Astrocyte (in vitro differentiated cells and primary cell): ENCODE results near the gene TVP23A. TPM values are rescaled to one million over a fixed set of nuclear protein-coding genes. Genes with fewer than 3 reads are reported as not detected.
"Not testable (repeated sequence)": the region's sequence is repeated elsewhere in the genome, so short reads cannot be mapped to it uniquely, and the experiment has no call there.

Experiments used
- DNase-seq: peaks from one replicate; pipeline ENCODE4 v3.0.0-alpha.2; 2010; ENCODE audit warnings: low read depth
- FAIRE-seq: peaks from 2 replicates; lab custom pipeline; 2011; peaks lifted over from hg19 to GRCh38; lab: Jason Lieb, UNC
- H2AFZ ChIP-seq: 2 replicates; pipeline ENCODE4 v1.6.0; 2012; ENCODE audit warnings: low read depth, low read length, inconsistent platforms
- H3K27ac ChIP-seq: 2 replicates; pipeline ENCODE4 v1.5.1; 2011; ENCODE audit warnings: low read depth, low read length, inconsistent platforms
- H3K27me3 ChIP-seq: 2 replicates; pipeline ENCODE4 v1.6.0; 2011; ENCODE audit warnings: low read length, inconsistent platforms; ENCODE audit not compliant: insufficient read depth
- H3K36me3 ChIP-seq: 2 replicates; pipeline ENCODE4 v1.5.1; 2011; ENCODE audit warnings: low read length, inconsistent platforms; ENCODE audit not compliant: insufficient read depth
- H3K4me1 ChIP-seq: 2 replicates; pipeline ENCODE4 v1.5.1; 2011; ENCODE audit warnings: low read length, inconsistent platforms; ENCODE audit not compliant: insufficient read depth
- H3K4me2 ChIP-seq: 2 replicates; pipeline ENCODE4 v1.6.0; 2012; ENCODE audit warnings: low read length, inconsistent platforms
- H3K4me3 ChIP-seq: 2 replicates; pipeline ENCODE4 v1.5.1; 2011; ENCODE audit warnings: low read depth, mild to moderate bottlenecking, low read length, inconsistent platforms; ENCODE audit not compliant: insufficient read depth
- H3K79me2 ChIP-seq: 2 replicates; pipeline ENCODE4 v1.6.0; 2012; ENCODE audit warnings: mild to moderate bottlenecking, low read length, inconsistent platforms; ENCODE audit not compliant: insufficient read depth
- H3K9ac ChIP-seq: 2 replicates; pipeline ENCODE4 v1.6.0; 2012; ENCODE audit warnings: mild to moderate bottlenecking, low read length, inconsistent platforms
- H3K9me3 ChIP-seq: 2 replicates; pipeline ENCODE4 v1.5.1; 2012; ENCODE audit warnings: low read depth, mild to moderate bottlenecking, low read length, inconsistent platforms; ENCODE audit not compliant: insufficient read depth
- H4K20me1 ChIP-seq: 2 replicates; pipeline ENCODE4 v1.6.0; 2012; ENCODE audit warnings: low read length, inconsistent platforms; ENCODE audit not compliant: insufficient read depth
- H3K27ac Mint-ChIP-seq: one replicate; pipeline ENCODE4 v1.8.0; 2021; ENCODE audit warnings: mild to moderate bottlenecking, mixed read lengths; ENCODE audit not compliant: unreplicated experiment
- H3K27me3 Mint-ChIP-seq: one replicate; pipeline ENCODE4 v1.8.0; 2021; ENCODE audit warnings: low read depth, mixed read lengths; ENCODE audit not compliant: unreplicated experiment
- H3K36me3 Mint-ChIP-seq: one replicate; pipeline ENCODE4 v1.8.0; 2021; ENCODE audit warnings: low read depth, mixed read lengths; ENCODE audit not compliant: unreplicated experiment
- H3K4me1 Mint-ChIP-seq: one replicate; pipeline ENCODE4 v1.8.0; 2021; ENCODE audit warnings: low read depth, mixed read lengths; ENCODE audit not compliant: unreplicated experiment
- H3K4me3 Mint-ChIP-seq: one replicate; pipeline ENCODE4 v1.8.0; 2021; ENCODE audit warnings: mild to moderate bottlenecking, moderate library complexity, mixed read lengths; ENCODE audit not compliant: unreplicated experiment
- H3K9me3 Mint-ChIP-seq: one replicate; pipeline ENCODE4 v1.8.0; 2021; ENCODE audit warnings: mild to moderate bottlenecking, mixed read lengths; ENCODE audit not compliant: unreplicated experiment
- CTCF ChIP-seq: IDR thresholded peaks from 2 replicates; pipeline ENCODE4 v1.5.1; 2011; ENCODE audit warnings: low read depth, mild to moderate bottlenecking, inconsistent platforms, low read length, moderate library complexity; ENCODE audit not compliant: insufficient read depth
- EZH2 ChIP-seq: IDR thresholded peaks from 2 replicates; pipeline ENCODE4 v1.6.1; 2012; ENCODE audit warnings: mild to moderate bottlenecking, low read length, inconsistent platforms; ENCODE audit not compliant: insufficient read depth
- total RNA-seq: library from RNA; stranded (reverse); gene quantifications from 2 replicates; pipeline ENCODE4 v1.2.1, GENCODE V29; 2021

TVP23A gene
- total RNA-seq, 1 donor from 2014 or later = 0.34 TPM

DNA sequence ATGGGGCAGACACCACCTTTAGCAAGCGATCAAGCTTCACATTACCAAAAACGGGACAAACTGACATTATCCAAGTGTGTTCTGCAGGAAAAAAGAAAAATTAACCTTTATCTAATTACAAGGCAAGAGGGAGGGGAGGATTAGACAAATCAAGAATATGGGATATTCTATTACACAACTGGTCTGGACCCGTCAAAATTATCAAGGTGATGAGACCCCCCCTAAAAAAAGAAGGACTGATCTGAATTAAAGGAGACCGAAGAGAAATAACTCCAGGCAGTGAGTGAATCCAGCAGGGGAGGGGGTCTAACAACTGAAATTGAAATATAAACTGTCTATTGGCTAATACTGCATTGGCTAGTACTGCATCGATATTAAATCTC is 75.4 kb downstream of the TVP23A start:
- TF ChIP-seq EZH2 = no peak
- TF ChIP-seq CTCF = no peak
- peak overlapping the region; percentile 95 for H3K4me3 Mint-ChIP-seq
- no peaks in the 10 kb centered on the region for H3K79me2 ChIP-seq
- H3K9me3 Mint-ChIP-seq = no peaks in the 10 kb centered on the region
- no peak for FAIRE-seq
- peaks cover 8% of the 10 kb centered on the region for H3K4me1 Mint-ChIP-seq
- H4K20me1 ChIP-seq = no peaks in the 10 kb centered on the region
- H3K36me3 Mint-ChIP-seq = no peaks in the 10 kb centered on the region
- no peak for DNase-seq
- peak overlapping the region; percentile 98 for H3K27ac ChIP-seq
- H3K27me3 ChIP-seq = no peaks in the 10 kb centered on the region
- peak overlapping the region; percentile 92 for H3K4me2 ChIP-seq
- H3K36me3 ChIP-seq = no peaks in the 10 kb centered on the region
- no peaks in the 10 kb centered on the region for H3K27me3 Mint-ChIP-seq
- peak overlapping the region; percentile 100 for H3K27ac Mint-ChIP-seq
- H3K9me3 ChIP-seq = no peaks in the 10 kb centered on the region
- peak overlapping the region; percentile 97 for H3K9ac ChIP-seq
- peak overlapping the region; percentile 97 for H2AFZ ChIP-seq
- H3K4me3 ChIP-seq = peak overlapping the region; percentile 72
- H3K4me1 ChIP-seq = peaks cover 16% of the 10 kb centered on the region

DNA sequence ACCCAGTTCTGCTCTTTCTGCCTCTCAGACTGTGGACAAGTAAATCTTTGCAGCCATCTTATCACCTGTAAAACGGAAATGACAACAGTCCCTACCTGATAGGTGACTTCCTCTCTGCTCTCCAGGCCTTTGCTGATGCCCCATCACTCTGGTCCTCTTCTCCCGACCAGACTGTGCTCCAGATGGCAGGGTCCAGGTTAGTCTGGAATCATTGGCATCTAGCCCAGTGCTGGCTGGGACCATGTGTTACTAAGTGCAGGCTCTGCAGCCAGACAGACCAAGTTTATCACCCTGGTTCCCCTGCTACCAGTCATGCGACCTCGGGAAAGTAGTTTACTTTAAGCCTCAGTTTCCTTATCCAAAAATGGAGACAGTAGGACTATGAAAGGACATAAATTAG is 76.8 kb downstream of the TVP23A start:
- Mint-ChIP-seq H3K4me1 (peaks cover 10% of the 10 kb centered on the region), H3K4me3 (no peak overlapping the region), H3K9me3 (no peaks in the 10 kb centered on the region), H3K27me3 (no peaks in the 10 kb centered on the region), H3K36me3 (no peaks in the 10 kb centered on the region), H3K27ac (no peak overlapping the region)
- H3K36me3 ChIP-seq = no peaks in the 10 kb centered on the region
- no peak overlapping the region for H2AFZ ChIP-seq
- no peak overlapping the region for H3K27ac ChIP-seq
- TF ChIP-seq CTCF = no peak
- no peak for TF ChIP-seq EZH2
- FAIRE-seq = no peak
- H3K27me3 ChIP-seq = no peaks in the 10 kb centered on the region
- no peak overlapping the region for H3K4me3 ChIP-seq
- DNase-seq = peak; percentile 14
- H3K79me2 ChIP-seq = no peaks in the 10 kb centered on the region
- H3K9me3 ChIP-seq = no peaks in the 10 kb centered on the region
- H3K4me1 ChIP-seq = peaks cover 19% of the 10 kb centered on the region
- no peak overlapping the region for H3K4me2 ChIP-seq
- H4K20me1 ChIP-seq = no peaks in the 10 kb centered on the region
- no peak overlapping the region for H3K9ac ChIP-seq

- H3K4me3 Mint-ChIP-seq, H3K27me3 Mint-ChIP-seq, H3K79me2 ChIP-seq, H3K4me3 ChIP-seq, H3K27ac ChIP-seq, DNase-seq, H3K27ac Mint-ChIP-seq, H4K20me1 ChIP-seq, H3K9me3 Mint-ChIP-seq, H3K4me2 ChIP-seq, H3K27me3 ChIP-seq, H3K36me3 ChIP-seq, H2AFZ ChIP-seq, FAIRE-seq, H3K9me3 ChIP-seq, H3K9ac ChIP-seq, H3K36me3 Mint-ChIP-seq: not testable (repeated sequence)
- peaks cover 19% of the 10 kb centered on the region for H3K4me1 ChIP-seq
- H3K4me1 Mint-ChIP-seq = peaks cover 10% of the 10 kb centered on the region
These were observed 77.3 kb downstream of the TVP23A start for GRCh38 chr16:10741249-10741648.
